Esophagus muscularis mucosa (tissue), 4 donors: ENCODE data around the gene CTIF.

Experiments
- EP300 ChIP-seq: sonication (generic); formaldehyde crosslinking; IDR thresholded peaks from one replicate; pipeline ENCODE4 v1.6.1; 2017; ENCODE audit warnings: antibody characterized with exemption
- POLR2AphosphoS5 ChIP-seq, 2 donors: sonication (generic); formaldehyde crosslinking; IDR thresholded peaks; one replicate each; pipeline ENCODE4 v1.6.1; 2017; ENCODE audit warnings: antibody characterized with exemption in 2 of 2
- TF ChIP-seq, protein P1 (sequence below), 3 experiments: fragments of 200-600 bp in 2 of 3; fragments of 450-650 bp in 1 of 3; sonication (generic) in 2 of 3; IDR thresholded peaks; one replicate each; pipeline ENCODE4 v1.5.1; 2017 to 2019; ENCODE audit warnings: antibody characterized with exemption in 3 of 3, mild to moderate bottlenecking in 2 of 3, moderate library complexity in 1 of 3

DNA sequence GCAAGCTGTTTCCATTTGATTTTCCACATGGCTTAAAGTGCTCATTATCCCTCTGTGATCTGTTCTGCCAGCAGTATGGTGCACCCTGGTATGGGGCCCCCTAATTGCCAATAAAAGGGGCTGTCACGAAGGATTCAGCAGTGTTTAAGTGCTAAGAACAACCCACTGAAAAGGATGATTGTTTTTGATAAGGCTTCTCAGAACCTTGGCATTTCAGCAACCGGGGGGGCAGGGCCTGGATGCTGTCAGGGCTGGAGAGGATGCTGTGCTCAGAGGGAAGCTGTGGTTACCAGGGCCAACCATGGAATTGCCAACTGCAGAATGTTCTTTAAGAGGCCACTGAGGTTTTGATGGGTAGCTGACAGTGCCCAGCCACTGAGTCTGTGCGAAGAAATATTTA, 117.8 kb downstream of the CTIF start:
- TF ChIP-seq, protein P1, sequence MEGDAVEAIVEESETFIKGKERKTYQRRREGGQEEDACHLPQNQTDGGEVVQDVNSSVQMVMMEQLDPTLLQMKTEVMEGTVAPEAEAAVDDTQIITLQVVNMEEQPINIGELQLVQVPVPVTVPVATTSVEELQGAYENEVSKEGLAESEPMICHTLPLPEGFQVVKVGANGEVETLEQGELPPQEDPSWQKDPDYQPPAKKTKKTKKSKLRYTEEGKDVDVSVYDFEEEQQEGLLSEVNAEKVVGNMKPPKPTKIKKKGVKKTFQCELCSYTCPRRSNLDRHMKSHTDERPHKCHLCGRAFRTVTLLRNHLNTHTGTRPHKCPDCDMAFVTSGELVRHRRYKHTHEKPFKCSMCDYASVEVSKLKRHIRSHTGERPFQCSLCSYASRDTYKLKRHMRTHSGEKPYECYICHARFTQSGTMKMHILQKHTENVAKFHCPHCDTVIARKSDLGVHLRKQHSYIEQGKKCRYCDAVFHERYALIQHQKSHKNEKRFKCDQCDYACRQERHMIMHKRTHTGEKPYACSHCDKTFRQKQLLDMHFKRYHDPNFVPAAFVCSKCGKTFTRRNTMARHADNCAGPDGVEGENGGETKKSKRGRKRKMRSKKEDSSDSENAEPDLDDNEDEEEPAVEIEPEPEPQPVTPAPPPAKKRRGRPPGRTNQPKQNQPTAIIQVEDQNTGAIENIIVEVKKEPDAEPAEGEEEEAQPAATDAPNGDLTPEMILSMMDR (IDR thresholded peaks at IDR 0.05) = no peak
- TF ChIP-seq POLR2AphosphoS5 (IDR thresholded peaks at IDR 0.05) = no peak
- TF ChIP-seq EP300 = no peak
